GM10266 (cell line): Measurements from ENCODE around the gene ABHD2.

Experiments
- DNase-seq: peaks from one replicate; pipeline ENCODE4 v3.0.0; 2012; ENCODE audit errors: extremely low spot score
- TF ChIP-seq, protein P1 (sequence below): IDR thresholded peaks from 2 replicates; pipeline ENCODE4 v1.5.1; 2012; ENCODE audit warnings: mild to moderate bottlenecking, low read depth; ENCODE audit not compliant: control insufficient read depth, insufficient read depth; ENCODE audit errors: missing control alignments

Gene ABHD2

DNA sequence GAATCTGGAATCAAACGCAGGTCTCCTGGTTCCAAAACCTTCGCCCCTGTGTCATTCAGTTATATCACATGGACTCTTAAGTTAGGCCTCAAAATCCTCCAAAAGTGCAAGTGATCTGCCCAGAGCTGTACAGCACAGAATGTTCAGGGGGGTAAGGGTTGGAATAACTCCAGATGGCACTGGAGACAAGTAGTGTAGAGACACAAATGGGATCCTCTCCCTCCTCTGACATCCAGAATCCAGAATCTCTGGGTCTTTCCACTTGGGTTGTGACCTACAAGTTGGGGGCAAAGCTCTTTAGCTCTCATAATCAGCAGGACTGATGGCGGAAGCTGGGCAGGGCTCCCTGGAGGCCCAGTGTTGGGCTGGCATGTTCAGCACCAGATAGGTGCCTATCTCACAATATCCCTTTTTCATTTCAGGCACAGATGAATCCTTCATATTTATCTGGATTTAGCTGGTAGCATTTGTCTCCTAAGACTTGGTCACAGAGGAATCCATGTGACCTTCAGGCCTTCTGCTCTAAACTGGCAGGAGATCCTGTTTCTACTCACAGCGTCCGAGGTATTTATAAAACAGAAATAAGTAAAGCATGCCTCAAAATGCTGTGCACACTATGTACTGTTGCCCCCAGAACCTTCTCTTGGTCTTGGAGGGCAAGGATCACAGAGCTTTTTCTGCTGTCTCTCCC is 15.4 kb downstream of the ABHD2 start:
- TF ChIP-seq, protein P1, sequence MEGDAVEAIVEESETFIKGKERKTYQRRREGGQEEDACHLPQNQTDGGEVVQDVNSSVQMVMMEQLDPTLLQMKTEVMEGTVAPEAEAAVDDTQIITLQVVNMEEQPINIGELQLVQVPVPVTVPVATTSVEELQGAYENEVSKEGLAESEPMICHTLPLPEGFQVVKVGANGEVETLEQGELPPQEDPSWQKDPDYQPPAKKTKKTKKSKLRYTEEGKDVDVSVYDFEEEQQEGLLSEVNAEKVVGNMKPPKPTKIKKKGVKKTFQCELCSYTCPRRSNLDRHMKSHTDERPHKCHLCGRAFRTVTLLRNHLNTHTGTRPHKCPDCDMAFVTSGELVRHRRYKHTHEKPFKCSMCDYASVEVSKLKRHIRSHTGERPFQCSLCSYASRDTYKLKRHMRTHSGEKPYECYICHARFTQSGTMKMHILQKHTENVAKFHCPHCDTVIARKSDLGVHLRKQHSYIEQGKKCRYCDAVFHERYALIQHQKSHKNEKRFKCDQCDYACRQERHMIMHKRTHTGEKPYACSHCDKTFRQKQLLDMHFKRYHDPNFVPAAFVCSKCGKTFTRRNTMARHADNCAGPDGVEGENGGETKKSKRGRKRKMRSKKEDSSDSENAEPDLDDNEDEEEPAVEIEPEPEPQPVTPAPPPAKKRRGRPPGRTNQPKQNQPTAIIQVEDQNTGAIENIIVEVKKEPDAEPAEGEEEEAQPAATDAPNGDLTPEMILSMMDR: no peak
- no peak for DNase-seq

DNA sequence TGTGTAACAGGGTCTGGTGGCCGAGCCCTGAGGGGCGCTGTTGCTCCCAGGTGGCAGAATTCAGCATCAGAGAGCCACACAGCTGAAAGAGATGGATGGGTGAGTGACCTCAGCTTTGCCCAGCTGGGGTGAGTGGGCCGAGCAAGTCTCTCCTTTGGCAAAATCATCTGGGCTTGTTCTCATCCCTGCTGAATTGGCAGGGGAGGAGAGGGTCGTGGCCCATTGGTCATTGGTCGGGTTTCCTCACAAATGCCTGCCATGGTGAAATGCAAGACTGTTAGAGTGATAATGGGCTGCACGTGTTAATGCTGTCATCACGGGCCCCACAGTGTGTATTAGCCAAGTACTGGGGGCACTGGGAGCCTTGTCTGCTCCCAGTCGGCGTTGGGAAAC is 15.9 kb downstream of the ABHD2 start:
- DNase-seq: no peak
- TF ChIP-seq, protein P1: no peak

DNA sequence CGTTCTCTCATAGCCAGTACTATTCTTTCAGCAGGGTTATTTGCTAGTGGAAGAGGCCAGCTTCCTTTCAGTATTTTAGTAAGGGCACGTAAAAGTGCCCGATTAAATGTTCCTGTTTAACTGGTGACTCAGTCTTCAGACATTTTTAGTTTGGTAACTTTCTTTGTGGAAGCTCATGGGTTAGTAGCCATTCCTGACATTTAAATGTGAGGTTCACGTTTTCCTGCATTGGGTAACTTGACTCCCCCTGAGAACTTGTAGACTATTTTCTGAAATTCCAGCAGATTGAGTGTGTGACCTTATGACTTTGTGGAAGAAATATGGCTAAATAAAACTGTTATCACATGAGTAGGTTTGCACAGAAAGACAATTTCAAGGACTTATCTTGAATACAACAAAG is 16.9 kb downstream of the ABHD2 start:
- TF ChIP-seq, protein P1: no peak
- DNase-seq: no peak

DNA sequence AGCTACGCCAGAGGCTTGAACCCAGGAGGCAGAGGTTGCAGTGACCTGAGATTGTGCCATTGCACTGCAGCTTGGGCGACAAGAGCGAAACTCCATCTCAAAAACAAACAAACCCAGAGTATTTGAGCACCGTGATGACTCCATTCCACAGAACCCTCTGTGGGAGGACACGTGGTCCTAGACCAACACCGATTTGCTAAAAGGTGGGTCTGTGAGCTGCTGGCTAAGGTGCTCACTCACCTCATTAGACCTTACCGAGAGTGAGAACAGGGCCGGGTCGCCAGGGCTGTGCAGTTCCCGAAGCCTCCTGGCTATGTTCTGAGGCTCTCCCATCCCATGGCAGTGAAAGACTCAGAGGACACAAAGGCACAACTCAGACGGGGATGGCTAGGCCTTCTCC is 17.9 kb downstream of the ABHD2 start:
- TF ChIP-seq, protein P1: no peak
- no peak for DNase-seq

DNA sequence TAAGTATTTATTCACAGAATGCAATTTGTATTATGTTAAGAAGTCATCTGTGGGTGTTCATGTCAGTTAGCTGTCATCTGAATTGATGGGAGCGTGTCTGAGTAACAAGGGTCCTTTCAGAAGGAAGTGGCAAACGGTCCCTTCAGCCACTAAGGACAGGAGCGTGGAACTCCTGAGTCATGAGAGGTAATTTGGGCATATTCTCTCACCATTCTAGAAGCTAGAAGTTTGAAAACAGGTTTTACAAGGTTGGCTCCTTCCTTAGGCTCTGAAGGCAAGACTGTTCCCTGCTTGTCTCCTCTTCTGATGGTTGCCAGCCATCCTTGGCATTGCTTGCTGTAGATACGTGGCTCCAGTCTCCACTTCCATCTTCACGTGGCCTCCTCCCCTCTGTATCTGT is 19.7 kb downstream of the ABHD2 start:
- TF ChIP-seq, protein P1: no peak

DNA sequence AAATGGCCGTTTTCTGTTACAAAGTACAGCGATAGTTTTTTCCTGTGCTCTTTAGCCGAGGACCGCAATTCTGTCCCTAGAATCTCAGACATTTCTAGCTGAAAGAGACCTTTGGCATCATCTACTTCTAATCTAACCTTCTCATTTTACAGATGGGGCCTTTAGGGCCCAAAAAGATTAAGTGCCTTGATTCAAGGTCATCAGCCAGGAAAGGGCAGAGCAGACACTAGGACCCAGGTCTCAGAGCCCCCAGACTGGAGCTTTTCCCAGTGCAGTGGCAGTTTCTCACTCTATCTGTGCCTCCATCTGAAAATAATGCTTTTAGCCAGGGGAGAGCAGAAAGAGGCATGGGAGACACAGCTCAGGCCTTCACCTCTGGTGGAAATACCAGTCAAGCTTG is 20.6 kb downstream of the ABHD2 start:
- DNase-seq: no peak
- TF ChIP-seq, protein P1: no peak

More for the DNA sequence above, 19.7 kb downstream of the ABHD2 start:
- no peak for DNase-seq

DNA sequence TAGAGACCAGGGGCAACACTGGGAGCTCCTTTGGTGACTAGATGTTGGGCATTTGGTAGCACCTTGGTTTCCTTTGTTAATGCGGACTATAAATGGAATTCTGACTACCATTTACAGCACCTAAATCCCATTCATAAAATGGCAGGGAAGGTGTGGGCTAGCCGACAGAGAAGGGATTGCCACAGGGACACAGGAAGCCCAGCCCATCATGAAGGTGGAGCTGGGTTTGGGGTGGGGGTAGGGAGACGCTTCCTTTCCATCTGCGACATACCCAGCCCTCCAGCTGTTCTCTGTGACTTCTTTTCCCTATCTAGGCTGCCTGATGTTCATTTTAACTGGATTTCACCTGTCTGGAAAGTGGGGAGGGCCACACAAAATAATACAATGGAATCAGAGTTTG is 21.0 kb downstream of the ABHD2 start:
- DNase-seq: no peak

More for the DNA sequence above, 21.0 kb downstream of the ABHD2 start:
- TF ChIP-seq, protein P1: no peak
